ENCODE measurements around the gene ARL8A.
"Not testable (repeated sequence)": the region's sequence is repeated elsewhere in the genome, so short reads cannot be mapped to it uniquely, and the experiment has no call there.

Gene ARL8A

GRCh38 chr1:202156590-202156989 lies 12.1 kb upstream of the ARL8A start:
- FAIRE-seq = no peak

GRCh38 chr1:202155478-202156021 lies 11.0 kb upstream of the ARL8A start:
- no peak for FAIRE-seq

GRCh38 chr1:202154766-202155477 lies 10.4 kb upstream of the ARL8A start:
- FAIRE-seq = no peak

GRCh38 chr1:202154148-202154765 lies 9.7 kb upstream of the ARL8A start:
- no peak for FAIRE-seq

- no peak for FAIRE-seq
Observed at GRCh38 chr1:202153284-202153683, 8.7 kb upstream of the ARL8A start.

- no peak for FAIRE-seq
Observed at GRCh38 chr1:202152399-202152798, 7.9 kb upstream of the ARL8A start.

- FAIRE-seq = no peak
Observed at GRCh38 chr1:202151045-202151444, 6.5 kb upstream of the ARL8A start.

- FAIRE-seq = no peak
Observed at GRCh38 chr1:202150602-202151001, 6.1 kb upstream of the ARL8A start.

GRCh38 chr1:202150187-202150586 lies 5.7 kb upstream of the ARL8A start:
- no peak for FAIRE-seq

- no peak for FAIRE-seq
Observed at GRCh38 chr1:202149566-202149965, 5.0 kb upstream of the ARL8A start.

GRCh38 chr1:202148391-202148790 lies 3.9 kb upstream of the ARL8A start:
- no peak for FAIRE-seq

GRCh38 chr1:202146993-202147392 lies 2.5 kb upstream of the ARL8A start:
- FAIRE-seq = no peak

GRCh38 chr1:202146279-202146678 lies 1.7 kb upstream of the ARL8A start:
- no peak for FAIRE-seq

- not testable (repeated sequence) for FAIRE-seq
Observed at GRCh38 chr1:202145744-202146140, 1.2 kb upstream of the ARL8A start.

GRCh38 chr1:202145068-202145743 lies 669 bp upstream of the ARL8A start:
- no peak for FAIRE-seq

GRCh38 chr1:202143768-202144401 lies 652 bp downstream of the ARL8A start:
- FAIRE-seq = no peak

GRCh38 chr1:202143011-202143767 lies 1.3 kb downstream of the ARL8A start:
- no peak for FAIRE-seq

- not testable (repeated sequence) for FAIRE-seq
Observed at GRCh38 chr1:202141468-202141867, 3.1 kb downstream of the ARL8A start.

GRCh38 chr1:202140833-202141232 lies 3.7 kb downstream of the ARL8A start:
- no peak for FAIRE-seq

GRCh38 chr1:202135221-202135721 lies 9.3 kb downstream of the ARL8A start:
- no peak for FAIRE-seq

- no peak for FAIRE-seq
Observed at GRCh38 chr1:202134645-202135172, 9.8 kb downstream of the ARL8A start.

- no peak for FAIRE-seq
Observed at GRCh38 chr1:202133989-202134388, 10.5 kb downstream of the ARL8A start.

All from endometrium (tissue), 2 donors.